HepG2 (cell line): Measurements from ENCODE around the gene PHACTR3.

ENCODE experiments used
- BHLHE40 ChIP-seq: IDR thresholded peaks from 2 replicates; pipeline ENCODE4 v1.6.1; 2011; ENCODE audit warnings: low read length, improper control_type of control experiment
- CCDC6 ChIP-seq: sonication (generic); formaldehyde crosslinking; IDR thresholded peaks from 2 replicates; pipeline ENCODE4 v1.8.1; 2022; ENCODE audit warnings: mild to moderate bottlenecking, missing genetic modification reagents, moderate library complexity
- CREB1 ChIP-seq, 2 experiments: fragments of 450-650 bp in 1 of 2; IDR thresholded peaks; 2 replicates each; pipeline ENCODE4 v1.6.1; 2016 to 2017; ENCODE audit warnings: control low read depth in 1 of 2, mild to moderate bottlenecking in 1 of 2, missing compliant biosample characterization in 1 of 2, missing genetic modification characterization in 1 of 2
- EZH2 ChIP-seq: conservative IDR thresholded peaks from 2 replicates; pipeline ENCODE4 v1.6.1; 2012; ENCODE audit warnings: mild to moderate bottlenecking, low read depth, low read length, moderate library complexity
- MED13 ChIP-seq: sonication (generic); formaldehyde crosslinking; IDR thresholded peaks from 2 replicates; pipeline ENCODE4 v1.5.0; 2020; ENCODE audit warnings: missing genetic modification reagents
- MYC ChIP-seq: sonication (generic); formaldehyde crosslinking; IDR thresholded peaks from 2 replicates; pipeline ENCODE4 v1.9.0; 2021; ENCODE audit warnings: missing genetic modification reagents, borderline replicate concordance
- RNF2 ChIP-seq: fragments of 450-650 bp; conservative IDR thresholded peaks from 2 replicates; pipeline ENCODE4 v1.6.1; 2016; ENCODE audit warnings: low read depth
- ZNF143 ChIP-seq: sonication (generic); formaldehyde crosslinking; IDR thresholded peaks from 2 replicates; pipeline ENCODE4 v1.4.0; 2020; ENCODE audit warnings: missing genetic modification reagents
- ZNF720 ChIP-seq: sonication (generic); formaldehyde crosslinking; IDR thresholded peaks from 2 replicates; pipeline ENCODE4 v1.4.0; 2020; ENCODE audit warnings: missing genetic modification reagents
- TF ChIP-seq, protein P1 (sequence below): IDR thresholded peaks from 2 replicates; pipeline ENCODE4 v1.6.1; 2012; ENCODE audit warnings: inconsistent platforms
- TF ChIP-seq, protein P2 (sequence below): IDR thresholded peaks from 2 replicates; pipeline ENCODE4 v1.6.1; 2012; ENCODE audit warnings: low read depth, low read length, improper control_type of control experiment

DNA sequence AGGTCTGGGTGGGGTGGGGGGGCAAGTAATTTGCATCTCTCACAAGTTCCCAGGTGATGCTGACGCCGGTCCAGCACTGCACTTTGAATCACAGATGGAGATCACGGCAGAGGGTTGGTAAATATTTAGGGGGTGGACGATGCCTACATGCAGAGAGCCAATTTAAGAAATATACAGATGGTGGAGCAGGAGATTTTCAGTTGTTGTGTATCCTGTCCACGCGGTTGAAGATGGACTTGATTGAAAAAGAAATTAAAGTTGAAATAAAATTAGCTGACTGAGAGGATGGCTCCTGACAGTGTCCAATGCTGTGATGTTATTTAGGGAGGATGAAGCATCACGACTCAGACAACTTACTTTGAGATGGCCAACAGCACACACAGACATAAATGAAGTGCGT is 74.6 kb downstream of the PHACTR3 start:
- no peak for TF ChIP-seq MED13 (CRISPR knock-in tag)
- TF ChIP-seq RNF2, result no peak
- TF ChIP-seq, protein P1, sequence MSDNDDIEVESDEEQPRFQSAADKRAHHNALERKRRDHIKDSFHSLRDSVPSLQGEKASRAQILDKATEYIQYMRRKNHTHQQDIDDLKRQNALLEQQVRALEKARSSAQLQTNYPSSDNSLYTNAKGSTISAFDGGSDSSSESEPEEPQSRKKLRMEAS, result no peak
- no peak for TF ChIP-seq BHLHE40
- TF ChIP-seq EZH2, result no peak
- TF ChIP-seq ZNF143 (CRISPR knock-in tag), result no peak
- TF ChIP-seq CREB1 (IDR thresholded peaks at IDR 0.05), result no peak
- TF ChIP-seq CREB1 (CRISPR knock-in tag; IDR thresholded peaks at IDR 0.05), result no peak
- no peak for TF ChIP-seq ZNF720 (CRISPR knock-in tag)
- no peak for TF ChIP-seq CCDC6
- TF ChIP-seq, protein P2, sequence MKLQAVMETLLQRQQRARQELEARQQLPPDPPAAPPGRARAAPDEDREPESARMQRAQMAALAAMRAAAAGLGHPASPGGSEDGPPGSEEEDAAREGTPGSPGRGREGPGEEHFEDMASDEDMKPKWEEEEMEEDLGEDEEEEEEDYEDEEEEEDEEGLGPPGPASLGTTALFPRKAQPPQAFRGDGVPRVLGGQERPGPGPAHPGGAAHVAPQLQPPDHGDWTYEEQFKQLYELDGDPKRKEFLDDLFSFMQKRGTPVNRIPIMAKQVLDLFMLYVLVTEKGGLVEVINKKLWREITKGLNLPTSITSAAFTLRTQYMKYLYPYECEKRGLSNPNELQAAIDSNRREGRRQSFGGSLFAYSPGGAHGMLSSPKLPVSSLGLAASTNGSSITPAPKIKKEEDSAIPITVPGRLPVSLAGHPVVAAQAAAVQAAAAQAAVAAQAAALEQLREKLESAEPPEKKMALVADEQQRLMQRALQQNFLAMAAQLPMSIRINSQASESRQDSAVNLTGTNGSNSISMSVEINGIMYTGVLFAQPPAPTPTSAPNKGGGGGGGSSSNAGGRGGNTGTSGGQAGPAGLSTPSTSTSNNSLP, result no peak
- no peak for TF ChIP-seq MYC (CRISPR knock-in tag)
